NB4 (cell line): Measurements from ENCODE around the gene ENPP1.

Source experiments
- DNase-seq: peaks from one replicate; pipeline ENCODE4 v3.0.0; 2010; ENCODE audit warnings: low read depth
- H3K4me3 ChIP-seq: one replicate; pipeline ENCODE4 v1.5.1; 2011; ENCODE audit warnings: mild to moderate bottlenecking, low read depth, low read length, moderate library complexity
- CTCF ChIP-seq: IDR thresholded peaks from one replicate; pipeline ENCODE4 v1.5.1; 2012; ENCODE audit warnings: low read depth, low read length
- MAX ChIP-seq: IDR thresholded peaks from 2 replicates; pipeline ENCODE4 v1.6.1; 2011; ENCODE audit warnings: low read depth, low read length
- MYC ChIP-seq: IDR thresholded peaks from 2 replicates; pipeline ENCODE4 v1.6.1; 2011; ENCODE audit warnings: low read depth, low read length
- POLR2A ChIP-seq: IDR thresholded peaks from 2 replicates; pipeline ENCODE4 v1.6.1; 2011; ENCODE audit warnings: mild to moderate bottlenecking; ENCODE audit not compliant: insufficient read length; ENCODE audit errors: extremely low read depth

Gene ENPP1

GRCh38 chr6:131808460-131809269, 845 bp downstream of the ENPP1 start:
- no peak for DNase-seq
- TF ChIP-seq CTCF, result no peak
- no peak for TF ChIP-seq MAX
- TF ChIP-seq POLR2A, result no peak
- no peak for TF ChIP-seq MYC
- H3K4me3 ChIP-seq, result no peak overlapping the region

GRCh38 chr6:131811500-131811899, 3.7 kb downstream of the ENPP1 start:
- DNase-seq, result no peak
- no peak for TF ChIP-seq CTCF
- TF ChIP-seq MYC, result no peak
- no peak for TF ChIP-seq MAX
- no peak for TF ChIP-seq POLR2A
- no peak overlapping the region for H3K4me3 ChIP-seq

GRCh38 chr6:131813991-131814390, 6.2 kb downstream of the ENPP1 start:
- H3K4me3 ChIP-seq, result no peak overlapping the region
- DNase-seq, result no peak
- no peak for TF ChIP-seq MAX
- no peak for TF ChIP-seq POLR2A
- TF ChIP-seq CTCF, result no peak
- no peak for TF ChIP-seq MYC

- no peak for DNase-seq
- TF ChIP-seq MAX (no peak), POLR2A (no peak), CTCF (no peak), MYC (no peak)
- H3K4me3 ChIP-seq, result no peak overlapping the region
Measured at GRCh38 chr6:131816869-131817268, 9.0 kb downstream of the ENPP1 start.

- no peak for DNase-seq
- H3K4me3 ChIP-seq, result no peak overlapping the region
- TF ChIP-seq POLR2A (no peak), MYC (no peak), MAX (no peak), CTCF (no peak)
Measured at GRCh38 chr6:131819572-131820124, 11.8 kb downstream of the ENPP1 start.
